HG03432 (cell line): ENCODE results near the gene C12orf43.

ENCODE experiments used
- ATAC-seq: cut with Tn5 transposase; IDR thresholded peaks from one replicate; pipeline ENCODE4 v1.9.1; 2021; ENCODE audit warnings: mild to moderate bottlenecking, moderate library complexity; ENCODE audit not compliant: unreplicated experiment

C12orf43 gene

GRCh38 chr12:121030576-121031212 is 14.4 kb upstream of the C12orf43 start:
- no peak for ATAC-seq

DNA sequence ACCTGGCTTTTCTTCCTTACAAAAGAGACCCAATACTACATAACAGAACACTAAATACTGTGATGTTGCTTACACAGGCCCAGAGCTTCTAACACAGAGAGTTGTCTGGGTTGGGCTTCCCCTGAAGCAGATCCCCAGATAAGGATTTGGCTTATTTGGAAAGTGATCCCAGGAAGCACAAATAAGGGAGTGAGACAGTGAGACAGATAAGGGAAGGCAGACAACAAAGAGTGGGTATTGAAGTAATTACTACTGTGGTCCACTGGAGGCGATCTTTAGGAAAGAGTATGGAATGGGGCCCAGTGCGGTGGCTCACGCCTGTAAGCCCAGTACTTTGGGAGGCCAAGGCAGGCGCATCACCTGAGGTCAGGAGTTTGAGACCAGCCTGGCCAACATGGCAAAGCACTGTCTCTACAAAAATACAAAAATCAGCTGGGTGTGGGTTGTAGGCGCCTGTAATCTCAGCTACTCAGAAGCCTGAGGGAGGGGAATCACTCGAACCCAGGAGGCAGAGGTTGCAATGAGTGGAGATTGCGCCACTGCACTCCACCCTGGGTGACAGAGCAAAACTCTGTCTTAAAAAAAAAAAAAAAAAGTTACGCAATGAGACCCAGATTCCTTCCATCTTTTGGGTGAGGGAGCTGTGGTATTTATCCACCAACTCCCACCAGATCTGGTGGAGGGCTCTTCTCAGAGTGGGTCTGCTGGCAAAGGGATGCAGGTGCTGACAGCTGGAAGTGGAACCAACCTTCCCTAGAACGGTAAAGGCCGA is 10.2 kb upstream of the C12orf43 start:
- no peak for ATAC-seq

- no peak for ATAC-seq
Measured at GRCh38 chr12:121025442-121026226, 9.3 kb upstream of the C12orf43 start.

GRCh38 chr12:121023799-121024198 is 7.5 kb upstream of the C12orf43 start:
- no peak for ATAC-seq

GRCh38 chr12:121022713-121023112 is 6.4 kb upstream of the C12orf43 start:
- no peak for ATAC-seq

DNA sequence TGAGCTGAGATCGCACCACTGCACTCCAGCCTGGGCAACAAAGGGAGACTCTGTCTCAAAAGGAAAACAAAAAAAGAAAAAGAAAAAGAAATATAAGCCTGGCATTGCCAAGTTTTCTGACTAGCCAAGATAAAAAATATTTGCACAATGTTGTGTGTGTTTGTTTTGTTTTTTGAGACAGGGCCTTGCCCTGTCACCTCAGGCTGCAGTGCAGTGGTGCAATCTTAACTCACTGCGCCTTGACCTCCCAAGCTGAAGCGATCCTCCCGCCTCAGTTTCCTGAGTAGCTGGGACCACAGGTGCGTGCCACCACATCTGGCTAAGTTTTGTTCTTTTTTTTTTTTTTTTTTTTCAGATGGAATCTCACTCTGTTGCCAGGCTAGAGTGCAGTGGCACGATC is 5.5 kb upstream of the C12orf43 start:
- no peak for ATAC-seq

DNA sequence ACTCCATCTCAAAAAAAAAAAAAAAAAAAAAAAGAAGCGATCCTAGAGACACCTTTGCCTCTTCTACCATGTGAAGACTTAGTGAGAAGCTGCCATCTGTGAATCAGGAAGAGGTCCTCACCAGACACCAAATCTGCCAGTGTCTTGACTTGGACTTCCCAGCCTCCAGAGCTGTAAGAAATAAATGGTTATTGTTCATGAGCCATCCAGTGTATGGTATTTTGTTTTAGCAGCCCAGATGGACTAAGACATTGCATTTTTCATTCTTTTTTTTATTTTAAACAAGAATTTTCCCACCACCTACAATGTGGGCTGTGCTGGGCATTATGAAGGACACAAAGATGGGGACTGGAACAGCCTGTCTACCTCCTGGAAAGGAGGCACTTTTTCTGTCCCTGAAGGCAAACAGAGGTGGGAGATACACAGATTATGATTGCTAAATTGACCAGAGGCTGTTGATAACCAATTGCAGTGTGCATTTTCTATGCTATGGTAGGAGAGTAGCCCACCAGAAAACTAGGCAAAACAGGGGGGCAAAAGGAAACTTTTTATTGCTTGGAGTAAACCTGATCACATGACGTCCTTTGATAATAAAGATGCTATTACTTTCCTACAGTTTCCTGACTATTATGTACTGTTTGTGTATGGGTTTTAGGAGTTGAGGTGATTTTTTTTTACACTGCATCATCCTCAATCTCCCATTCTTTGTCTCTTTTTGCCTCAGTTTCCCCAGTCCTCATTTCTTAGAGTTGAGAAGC is 2.8 kb upstream of the C12orf43 start:
- no peak for ATAC-seq

GRCh38 chr12:121017966-121018491 is 1.7 kb upstream of the C12orf43 start:
- ATAC-seq: no peak

GRCh38 chr12:121013715-121014114 is 2.6 kb downstream of the C12orf43 start:
- no peak for ATAC-seq

DNA sequence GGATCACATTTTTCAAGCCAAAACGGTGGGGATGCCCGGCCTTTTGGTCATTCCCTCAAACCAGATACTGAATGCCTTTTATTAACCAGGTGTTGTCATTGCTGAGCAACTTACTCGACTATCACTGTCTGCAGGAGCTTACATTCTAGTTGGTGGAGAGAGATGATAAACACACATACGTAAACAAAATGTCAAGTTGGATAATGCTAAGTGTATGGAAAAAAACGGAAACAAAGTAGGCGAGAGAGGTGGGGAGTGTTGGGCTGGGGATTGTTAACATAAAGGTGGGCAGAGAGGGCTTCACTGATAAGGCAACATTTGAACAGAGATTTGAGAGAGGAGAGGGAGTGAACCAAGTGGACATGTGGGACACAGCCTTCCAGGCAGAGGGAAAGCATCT is 4.5 kb downstream of the C12orf43 start:
- ATAC-seq: no peak

DNA sequence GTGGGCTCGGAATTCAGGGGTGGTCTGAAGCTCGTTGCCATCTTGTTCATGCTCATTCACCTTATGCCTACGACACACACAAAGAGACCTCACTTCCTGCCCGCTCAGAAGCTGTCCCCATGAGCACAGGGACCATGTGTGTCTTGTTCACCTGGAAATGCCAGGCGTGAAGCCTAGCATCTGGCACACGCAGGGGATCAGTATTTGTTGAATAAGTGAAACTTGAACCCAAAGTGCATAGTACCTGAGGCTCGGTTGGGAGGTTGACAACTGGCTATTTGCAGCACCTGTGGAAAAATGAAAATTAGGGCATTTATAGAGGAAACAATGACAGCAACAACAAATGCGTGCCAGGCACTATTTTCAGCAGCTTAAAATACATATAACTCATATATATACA is 5.4 kb downstream of the C12orf43 start:
- ATAC-seq: no peak

- no peak for ATAC-seq
Measured at GRCh38 chr12:121009741-121010140, 6.5 kb downstream of the C12orf43 start.

GRCh38 chr12:121008347-121009098 is 7.8 kb downstream of the C12orf43 start:
- no peak for ATAC-seq

DNA sequence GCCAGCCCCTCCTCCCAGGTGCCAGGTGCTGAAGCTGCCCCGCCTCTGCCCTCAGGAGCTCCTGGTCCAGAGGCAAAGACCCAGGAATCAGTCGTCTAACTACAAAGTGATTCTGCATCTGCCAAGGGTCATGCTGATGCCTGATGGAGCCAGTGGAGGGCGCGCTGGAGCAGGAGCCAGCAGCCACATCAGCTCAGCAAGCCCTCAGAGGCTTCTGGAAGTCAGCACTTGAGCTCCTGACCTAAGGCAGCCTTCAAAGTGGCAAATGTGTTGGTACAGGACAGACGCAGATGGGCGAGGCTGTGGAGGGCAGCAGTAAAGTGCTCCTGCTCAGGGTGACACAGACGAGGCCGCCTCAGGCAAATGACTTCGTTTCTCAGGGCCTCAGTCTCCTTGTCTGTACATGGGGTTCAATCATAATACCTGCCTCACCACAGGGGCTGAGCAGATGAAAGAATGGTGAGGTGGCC is 10.9 kb downstream of the C12orf43 start:
- ATAC-seq: no peak

GRCh38 chr12:121004253-121004815 is 12.0 kb downstream of the C12orf43 start:
- ATAC-seq: no peak

GRCh38 chr12:121003650-121004049 is 12.6 kb downstream of the C12orf43 start:
- no peak for ATAC-seq

GRCh38 chr12:121001841-121002483 is 14.3 kb downstream of the C12orf43 start:
- no peak for ATAC-seq

DNA sequence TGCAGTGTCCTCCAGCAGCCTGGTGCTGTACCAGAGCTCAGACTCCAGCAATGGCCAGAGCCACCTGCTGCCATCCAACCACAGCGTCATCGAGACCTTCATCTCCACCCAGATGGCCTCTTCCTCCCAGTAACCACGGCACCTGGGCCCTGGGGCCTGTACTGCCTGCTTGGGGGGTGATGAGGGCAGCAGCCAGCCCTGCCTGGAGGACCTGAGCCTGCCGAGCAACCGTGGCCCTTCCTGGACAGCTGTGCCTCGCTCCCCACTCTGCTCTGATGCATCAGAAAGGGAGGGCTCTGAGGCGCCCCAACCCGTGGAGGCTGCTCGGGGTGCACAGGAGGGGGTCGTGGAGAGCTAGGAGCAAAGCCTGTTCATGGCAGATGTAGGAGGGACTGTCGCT is 15.2 kb downstream of the C12orf43 start:
- no peak for ATAC-seq

DNA sequence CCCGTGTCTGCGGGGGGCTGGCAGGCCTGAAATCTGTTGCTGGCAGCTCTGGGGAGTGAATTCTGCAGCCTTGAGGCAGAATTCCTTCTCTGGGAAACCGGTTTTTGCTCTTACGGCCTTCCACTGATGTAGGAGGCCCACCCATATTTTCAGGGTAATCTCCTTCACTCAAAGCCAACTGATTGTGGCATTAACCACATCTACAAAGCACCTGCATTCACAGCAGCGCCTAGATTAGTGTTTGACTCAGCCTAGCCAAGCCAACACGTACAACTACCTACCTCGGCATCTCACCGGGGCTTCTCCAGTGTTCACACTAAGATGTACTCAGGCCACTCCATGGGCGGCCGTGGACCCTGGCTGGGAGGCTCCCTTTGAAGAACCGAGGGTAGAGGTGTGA is 15.8 kb downstream of the C12orf43 start:
- ATAC-seq: no peak
